Measurements from ENCODE around the gene WWOX.

WWOX gene

GRCh38 chr16:79215289-79215688, 1115.8 kb downstream of the WWOX start:
- TF ChIP-seq SIN3A (IDR thresholded peaks at IDR 0.05; ENCODE audit: borderline replicate concordance, insufficient read depth, low read length), result no peak

GRCh38 chr16:79217375-79218011, 1118.0 kb downstream of the WWOX start:
- no peak for TF ChIP-seq TAF1 (IDR thresholded peaks at IDR 0.05; ENCODE audit: borderline replicate concordance, insufficient read depth, low read length)
- no peak for TF ChIP-seq POLR2AphosphoS5 (IDR thresholded peaks at IDR 0.05; ENCODE audit: low read depth, low read length)
- no peak for TF ChIP-seq REST (IDR thresholded peaks at IDR 0.05; ENCODE audit: insufficient read depth in 1 of 2, low read depth in 2 of 2, low read length in 2 of 2)
- TF ChIP-seq SIN3A (IDR thresholded peaks at IDR 0.05; ENCODE audit: borderline replicate concordance, insufficient read depth, low read length), result no peak
- no peak for TF ChIP-seq FOXP2 (optimal IDR thresholded peaks at IDR 0.05; ENCODE audit: borderline replicate concordance, extremely low read depth, extremely low read length, insufficient read depth)

- no peak for TF ChIP-seq FOXP2 (optimal IDR thresholded peaks at IDR 0.05; ENCODE audit: borderline replicate concordance, extremely low read depth, extremely low read length, insufficient read depth)
- TF ChIP-seq POLR2AphosphoS5 (IDR thresholded peaks at IDR 0.05; ENCODE audit: low read depth, low read length), result no peak
- TF ChIP-seq SIN3A (IDR thresholded peaks at IDR 0.05; ENCODE audit: borderline replicate concordance, insufficient read depth, low read length), result no peak
- no peak for TF ChIP-seq TAF1 (IDR thresholded peaks at IDR 0.05; ENCODE audit: borderline replicate concordance, insufficient read depth, low read length)
- TF ChIP-seq REST (IDR thresholded peaks at IDR 0.05; ENCODE audit: insufficient read depth in 1 of 2, low read depth in 2 of 2, low read length in 2 of 2), result no peak
Observed at GRCh38 chr16:79218351-79218750, 1118.9 kb downstream of the WWOX start.

GRCh38 chr16:79229361-79229760, 1129.9 kb downstream of the WWOX start:
- TF ChIP-seq SIN3A (IDR thresholded peaks at IDR 0.05; ENCODE audit: borderline replicate concordance, insufficient read depth, low read length), result no peak

- TF ChIP-seq FOXP2 (optimal IDR thresholded peaks at IDR 0.05; ENCODE audit: borderline replicate concordance, extremely low read depth, extremely low read length, insufficient read depth) (no peak), REST (IDR thresholded peaks at IDR 0.05; ENCODE audit: insufficient read depth in 1 of 2, low read depth in 2 of 2, low read length in 2 of 2) (no peak), POLR2AphosphoS5 (IDR thresholded peaks at IDR 0.05; ENCODE audit: low read depth, low read length) (no peak), TAF1 (IDR thresholded peaks at IDR 0.05; ENCODE audit: borderline replicate concordance, insufficient read depth, low read length) (no peak), SIN3A (IDR thresholded peaks at IDR 0.05; ENCODE audit: borderline replicate concordance, insufficient read depth, low read length) (no peak)
Observed at GRCh38 chr16:79247386-79247785, 1147.9 kb downstream of the WWOX start.

- TF ChIP-seq TAF1 (IDR thresholded peaks at IDR 0.05; ENCODE audit: borderline replicate concordance, insufficient read depth, low read length), result no peak
- no peak for TF ChIP-seq SIN3A (IDR thresholded peaks at IDR 0.05; ENCODE audit: borderline replicate concordance, insufficient read depth, low read length)
- TF ChIP-seq FOXP2 (optimal IDR thresholded peaks at IDR 0.05; ENCODE audit: borderline replicate concordance, extremely low read depth, extremely low read length, insufficient read depth), result no peak
- TF ChIP-seq POLR2AphosphoS5 (IDR thresholded peaks at IDR 0.05; ENCODE audit: low read depth, low read length), result no peak
- no peak for TF ChIP-seq REST (IDR thresholded peaks at IDR 0.05; ENCODE audit: insufficient read depth in 1 of 2, low read depth in 2 of 2, low read length in 2 of 2)
Observed at GRCh38 chr16:79248351-79248750, 1148.9 kb downstream of the WWOX start.
